Measurements from ENCODE around the gene EEF2K. TPM values are rescaled to one million over a fixed set of nuclear protein-coding genes. Genes with fewer than 3 reads are reported as not detected.

Gene EEF2K
- total RNA-seq, 1 experiment from 2014 or later: 31.0 TPM

DNA sequence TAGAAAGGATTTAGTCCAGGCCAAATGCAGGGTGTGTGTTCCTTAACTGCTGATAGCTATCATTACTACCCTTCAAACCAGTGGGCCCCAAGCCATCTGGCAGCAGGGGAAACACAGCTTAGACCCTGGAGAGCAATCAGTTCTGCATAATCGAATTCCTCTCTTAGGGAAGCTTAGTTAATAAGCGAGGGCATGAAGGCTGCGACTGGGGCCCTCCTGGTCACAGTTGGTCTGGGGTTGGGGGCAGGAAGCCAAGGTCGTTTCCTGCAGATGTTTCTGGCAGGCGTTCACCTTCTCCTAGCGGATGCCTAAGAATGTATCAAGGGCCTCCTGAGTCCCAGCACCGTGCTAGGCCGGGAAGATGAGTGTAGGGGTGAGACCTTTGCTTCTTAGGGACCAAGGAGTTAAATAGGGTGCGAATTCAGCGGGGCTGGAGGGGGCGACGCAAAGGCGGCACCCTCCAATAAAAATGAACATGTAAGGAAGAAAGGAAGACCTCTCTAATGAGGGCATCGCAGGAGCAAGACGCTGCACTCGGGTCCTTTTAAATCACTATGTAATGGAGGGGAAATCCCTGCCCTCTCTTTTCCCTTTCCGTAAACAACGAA lies 16.5 kb upstream of the EEF2K start:
- POLR2A ChIA-PET: interaction anchor here (1.3 kb wide), 1 partner anchor 369 kb away, joined by 3 read pairs; no protein-coding TSS in a partner anchor
- Histone ChIP-seq H3K27me3 (ENCODE audit: insufficient read depth, low read length) (no peaks in the 10 kb centered on the region), H3K4me2 (ENCODE audit: low read length) (peak overlapping the region; percentile 96), H3K79me2 (ENCODE audit: insufficient read depth, low read length) (no peaks in the 10 kb centered on the region), H3K4me3 (replicated peaks in 1 of 2; ENCODE audit: low read depth in 1 of 2, low read length in 2 of 2) (peak overlapping the region; percentile 51 to 67), H3K9me3 (ENCODE audit: control insufficient read depth in 1 of 2, insufficient read depth in 1 of 2, low read depth in 1 of 2, low read length in 2 of 2) (no peaks in the 10 kb centered on the region), H3K9me2 (ENCODE audit: insufficient read depth) (no peaks in the 10 kb centered on the region), H4K20me1 (ENCODE audit: insufficient read depth) (no peaks in the 10 kb centered on the region), H3K36me3 (ENCODE audit: control insufficient read depth in 1 of 2, insufficient read depth in 2 of 2, low read length in 2 of 2) (no peaks in the 10 kb centered on the region), H2AFZ (ENCODE audit: low read depth, low read length, poor library complexity, severe bottlenecking) (peak overlapping the region; percentile 17), H3K27ac (ENCODE audit: low read depth, low read length) (peak overlapping the region; percentile 67; the same call in 1 of the 2 replicates), H3K4me1 (ENCODE audit: control insufficient read depth in 1 of 2, insufficient read depth in 2 of 2, low read length in 2 of 2) (peaks cover 20 to 30% of the 10 kb centered on the region in 2 experiments), H3K9ac (ENCODE audit: low read length) (peak overlapping the region; percentile 65)
- no peak for TF ChIP-seq SP1 (IDR thresholded peaks at IDR 0.05; ENCODE audit: low read depth)
- TF ChIP-seq, protein P1, sequence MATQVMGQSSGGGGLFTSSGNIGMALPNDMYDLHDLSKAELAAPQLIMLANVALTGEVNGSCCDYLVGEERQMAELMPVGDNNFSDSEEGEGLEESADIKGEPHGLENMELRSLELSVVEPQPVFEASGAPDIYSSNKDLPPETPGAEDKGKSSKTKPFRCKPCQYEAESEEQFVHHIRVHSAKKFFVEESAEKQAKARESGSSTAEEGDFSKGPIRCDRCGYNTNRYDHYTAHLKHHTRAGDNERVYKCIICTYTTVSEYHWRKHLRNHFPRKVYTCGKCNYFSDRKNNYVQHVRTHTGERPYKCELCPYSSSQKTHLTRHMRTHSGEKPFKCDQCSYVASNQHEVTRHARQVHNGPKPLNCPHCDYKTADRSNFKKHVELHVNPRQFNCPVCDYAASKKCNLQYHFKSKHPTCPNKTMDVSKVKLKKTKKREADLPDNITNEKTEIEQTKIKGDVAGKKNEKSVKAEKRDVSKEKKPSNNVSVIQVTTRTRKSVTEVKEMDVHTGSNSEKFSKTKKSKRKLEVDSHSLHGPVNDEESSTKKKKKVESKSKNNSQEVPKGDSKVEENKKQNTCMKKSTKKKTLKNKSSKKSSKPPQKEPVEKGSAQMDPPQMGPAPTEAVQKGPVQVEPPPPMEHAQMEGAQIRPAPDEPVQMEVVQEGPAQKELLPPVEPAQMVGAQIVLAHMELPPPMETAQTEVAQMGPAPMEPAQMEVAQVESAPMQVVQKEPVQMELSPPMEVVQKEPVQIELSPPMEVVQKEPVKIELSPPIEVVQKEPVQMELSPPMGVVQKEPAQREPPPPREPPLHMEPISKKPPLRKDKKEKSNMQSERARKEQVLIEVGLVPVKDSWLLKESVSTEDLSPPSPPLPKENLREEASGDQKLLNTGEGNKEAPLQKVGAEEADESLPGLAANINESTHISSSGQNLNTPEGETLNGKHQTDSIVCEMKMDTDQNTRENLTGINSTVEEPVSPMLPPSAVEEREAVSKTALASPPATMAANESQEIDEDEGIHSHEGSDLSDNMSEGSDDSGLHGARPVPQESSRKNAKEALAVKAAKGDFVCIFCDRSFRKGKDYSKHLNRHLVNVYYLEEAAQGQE (IDR thresholded peaks at IDR 0.05; ENCODE audit: low read depth): no peak
- no peak for TF ChIP-seq CEBPB (IDR thresholded peaks at IDR 0.05; ENCODE audit: low read depth)
- TF ChIP-seq EZH2phosphoT487 (IDR thresholded peaks at IDR 0.05; ENCODE audit: borderline replicate concordance): no peak
- no peak for TF ChIP-seq FOSL1 (IDR thresholded peaks at IDR 0.05; ENCODE audit: low read depth)
- TF ChIP-seq, protein P2, sequence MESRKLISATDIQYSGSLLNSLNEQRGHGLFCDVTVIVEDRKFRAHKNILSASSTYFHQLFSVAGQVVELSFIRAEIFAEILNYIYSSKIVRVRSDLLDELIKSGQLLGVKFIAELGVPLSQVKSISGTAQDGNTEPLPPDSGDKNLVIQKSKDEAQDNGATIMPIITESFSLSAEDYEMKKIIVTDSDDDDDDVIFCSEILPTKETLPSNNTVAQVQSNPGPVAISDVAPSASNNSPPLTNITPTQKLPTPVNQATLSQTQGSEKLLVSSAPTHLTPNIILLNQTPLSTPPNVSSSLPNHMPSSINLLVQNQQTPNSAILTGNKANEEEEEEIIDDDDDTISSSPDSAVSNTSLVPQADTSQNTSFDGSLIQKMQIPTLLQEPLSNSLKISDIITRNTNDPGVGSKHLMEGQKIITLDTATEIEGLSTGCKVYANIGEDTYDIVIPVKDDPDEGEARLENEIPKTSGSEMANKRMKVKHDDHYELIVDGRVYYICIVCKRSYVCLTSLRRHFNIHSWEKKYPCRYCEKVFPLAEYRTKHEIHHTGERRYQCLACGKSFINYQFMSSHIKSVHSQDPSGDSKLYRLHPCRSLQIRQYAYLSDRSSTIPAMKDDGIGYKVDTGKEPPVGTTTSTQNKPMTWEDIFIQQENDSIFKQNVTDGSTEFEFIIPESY (IDR thresholded peaks at IDR 0.05; ENCODE audit: extremely low read depth, insufficient replicate concordance, low read length): no peak
- TF ChIP-seq, protein P3, sequence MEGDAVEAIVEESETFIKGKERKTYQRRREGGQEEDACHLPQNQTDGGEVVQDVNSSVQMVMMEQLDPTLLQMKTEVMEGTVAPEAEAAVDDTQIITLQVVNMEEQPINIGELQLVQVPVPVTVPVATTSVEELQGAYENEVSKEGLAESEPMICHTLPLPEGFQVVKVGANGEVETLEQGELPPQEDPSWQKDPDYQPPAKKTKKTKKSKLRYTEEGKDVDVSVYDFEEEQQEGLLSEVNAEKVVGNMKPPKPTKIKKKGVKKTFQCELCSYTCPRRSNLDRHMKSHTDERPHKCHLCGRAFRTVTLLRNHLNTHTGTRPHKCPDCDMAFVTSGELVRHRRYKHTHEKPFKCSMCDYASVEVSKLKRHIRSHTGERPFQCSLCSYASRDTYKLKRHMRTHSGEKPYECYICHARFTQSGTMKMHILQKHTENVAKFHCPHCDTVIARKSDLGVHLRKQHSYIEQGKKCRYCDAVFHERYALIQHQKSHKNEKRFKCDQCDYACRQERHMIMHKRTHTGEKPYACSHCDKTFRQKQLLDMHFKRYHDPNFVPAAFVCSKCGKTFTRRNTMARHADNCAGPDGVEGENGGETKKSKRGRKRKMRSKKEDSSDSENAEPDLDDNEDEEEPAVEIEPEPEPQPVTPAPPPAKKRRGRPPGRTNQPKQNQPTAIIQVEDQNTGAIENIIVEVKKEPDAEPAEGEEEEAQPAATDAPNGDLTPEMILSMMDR (IDR thresholded peaks at IDR 0.05 in 2 of 3, conservative IDR thresholded peaks at IDR 0.05 in 1 of 3; ENCODE audit: borderline replicate concordance in 1 of 3, insufficient read depth in 1 of 3, low read depth in 2 of 3, low read length in 2 of 3): no peak
- TF ChIP-seq POLR2AphosphoS5 (IDR thresholded peaks at IDR 0.05; ENCODE audit: low read depth, low read length): no peak
- no peak for TF ChIP-seq ZNF274 (IDR thresholded peaks at IDR 0.05; ENCODE audit: low read depth, low read length)
- TF ChIP-seq CBX3 (IDR thresholded peaks at IDR 0.05; ENCODE audit: low read depth): no peak
- TF ChIP-seq JUND (IDR thresholded peaks at IDR 0.05): no peak
- no peak for TF ChIP-seq RAD21 (IDR thresholded peaks at IDR 0.05; ENCODE audit: low read depth)
- TF ChIP-seq SRF (IDR thresholded peaks at IDR 0.05; ENCODE audit: low read depth): no peak
- TF ChIP-seq, protein P4, sequence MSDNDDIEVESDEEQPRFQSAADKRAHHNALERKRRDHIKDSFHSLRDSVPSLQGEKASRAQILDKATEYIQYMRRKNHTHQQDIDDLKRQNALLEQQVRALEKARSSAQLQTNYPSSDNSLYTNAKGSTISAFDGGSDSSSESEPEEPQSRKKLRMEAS (IDR thresholded peaks at IDR 0.05): no peak
- no peak for TF ChIP-seq ZFX (IDR thresholded peaks at IDR 0.05)
- no peak for TF ChIP-seq SIN3A (IDR thresholded peaks at IDR 0.05; ENCODE audit: low read depth)
- CTCF ChIA-PET: interaction anchor here (1.1 to 2.6 kb wide), 13 partner anchors 8 to 788 kb away, joined by 3 to 42 read pairs (median 5); partner anchors contain the start of gene PDZD9
- RAD21 ChIA-PET (ENCODE audit: low non-redundant PET in 1 of 2, low total read pairs in 2 of 2, uncharacterized antibody in 2 of 2, unreplicated experiment in 2 of 2): interaction anchor here in 1 of 2 experiments (1.5 kb wide), 1 partner anchor 187 kb away, joined by 7 read pairs; no protein-coding TSS in a partner anchor
- no TSS peak for BruUV-seq (replicated peaks)
- DNase-seq (ENCODE audit: low read depth, low spot score): no peak
- intact Hi-C loops (cut with micrococcal nuclease): loop anchor here (5.0 to 10.0 kb wide), 6 partner anchors 65 to 1245 kb away; partner anchors contain the start of gene IGSF6
- ATAC-seq: no peak
